Measurements from ENCODE around the gene TRIM72.

TRIM72 gene

GRCh38 chr16:31213877-31214707 lies at the start of gene TRIM72:
TSS of gene TRIM72 (plus strand) at chr16:31214119. CDS start at chr16:31214739, 620 bp downstream.
- no peak for DNase-seq

GRCh38 chr16:31167315-31167714 lies 46.6 kb upstream of the TRIM72 start:
- DNase-seq = no peak

GRCh38 chr16:31168848-31169247 lies 45.1 kb upstream of the TRIM72 start:
- DNase-seq = no peak

GRCh38 chr16:31170048-31170447 lies 43.9 kb upstream of the TRIM72 start:
- DNase-seq = peak; percentile 74

- DNase-seq = no peak
Measured at GRCh38 chr16:31177136-31177535, 36.8 kb upstream of the TRIM72 start.

GRCh38 chr16:31179219-31179746 lies 34.6 kb upstream of the TRIM72 start:
- no peak for DNase-seq

GRCh38 chr16:31179747-31180459 lies 34.0 kb upstream of the TRIM72 start, which contains the start of gene FUS:
TSS of gene FUS (plus strand) at chr16:31180139. CDS start at chr16:31180215, 76 bp downstream.
- peak; percentile 95 for DNase-seq

GRCh38 chr16:31181102-31181830 lies 32.7 kb upstream of the TRIM72 start:
- peak; percentile 69 for DNase-seq

- no peak for DNase-seq
Measured at GRCh38 chr16:31182391-31182790, 31.5 kb upstream of the TRIM72 start.

- DNase-seq = no peak
Measured at GRCh38 chr16:31183432-31184428, 30.2 kb upstream of the TRIM72 start.

GRCh38 chr16:31184888-31185287 lies 29.0 kb upstream of the TRIM72 start:
- no peak for DNase-seq

GRCh38 chr16:31185339-31185738 lies 28.6 kb upstream of the TRIM72 start:
- no peak for DNase-seq

- no peak for DNase-seq
Measured at GRCh38 chr16:31186176-31186575, 27.7 kb upstream of the TRIM72 start.

- no peak for DNase-seq
Measured at GRCh38 chr16:31186930-31187807, 26.8 kb upstream of the TRIM72 start.

- no peak for DNase-seq
Measured at GRCh38 chr16:31187808-31188189, 26.1 kb upstream of the TRIM72 start.

GRCh38 chr16:31188450-31189411 lies 25.2 kb upstream of the TRIM72 start:
- DNase-seq = no peak

- no peak for DNase-seq
Measured at GRCh38 chr16:31189412-31189778, 24.5 kb upstream of the TRIM72 start.

GRCh38 chr16:31190061-31190460 lies 23.9 kb upstream of the TRIM72 start:
- no peak for DNase-seq

GRCh38 chr16:31190818-31191444 lies 23.0 kb upstream of the TRIM72 start:
- DNase-seq = no peak
